HG02840 (cell line): ENCODE measurements around the gene RUNX3.

Experiments used
- ATAC-seq: cut with Tn5 transposase; IDR thresholded peaks from one replicate; pipeline ENCODE4 v1.9.1; 2021; ENCODE audit warnings: mild to moderate bottlenecking, moderate library complexity, moderate number of reproducible peaks; ENCODE audit not compliant: unreplicated experiment, low FRiP score

The RUNX3 gene

GRCh38 chr1:24868016-24868875 is 61.8 kb downstream of the RUNX3 start:
- no peak for ATAC-seq

- ATAC-seq: no peak
These were observed 62.8 kb downstream of the RUNX3 start for GRCh38 chr1:24867084-24867870.

- no peak for ATAC-seq
These were observed 63.6 kb downstream of the RUNX3 start for GRCh38 chr1:24866211-24867083.

- no peak for ATAC-seq
These were observed 64.5 kb downstream of the RUNX3 start for GRCh38 chr1:24865587-24865986.

GRCh38 chr1:24865168-24865567 is 64.9 kb downstream of the RUNX3 start:
- no peak for ATAC-seq

GRCh38 chr1:24864370-24864777 is 65.7 kb downstream of the RUNX3 start:
- no peak for ATAC-seq

GRCh38 chr1:24862775-24863483 is 67.1 kb downstream of the RUNX3 start:
- ATAC-seq: no peak

GRCh38 chr1:24861821-24862727 is 68.0 kb downstream of the RUNX3 start:
- no peak for ATAC-seq

GRCh38 chr1:24860841-24861240 is 69.2 kb downstream of the RUNX3 start:
- ATAC-seq: no peak

GRCh38 chr1:24859063-24860010 is 70.7 kb downstream of the RUNX3 start:
- no peak for ATAC-seq

- no peak for ATAC-seq
These were observed 71.8 kb downstream of the RUNX3 start for GRCh38 chr1:24858277-24858676.

GRCh38 chr1:24857507-24858133 is 72.5 kb downstream of the RUNX3 start:
- ATAC-seq: no peak

- ATAC-seq: no peak
These were observed 73.1 kb downstream of the RUNX3 start for GRCh38 chr1:24856787-24857506.

- no peak for ATAC-seq
These were observed 74.6 kb downstream of the RUNX3 start for GRCh38 chr1:24855474-24855873.

GRCh38 chr1:24853649-24854048 is 76.4 kb downstream of the RUNX3 start:
- ATAC-seq: no peak

- no peak for ATAC-seq
These were observed 79.7 kb downstream of the RUNX3 start for GRCh38 chr1:24850328-24850920.
